HepG2 (cell line): ENCODE results near the gene UNKL. TPM values are rescaled to one million over a fixed set of nuclear protein-coding genes. Genes with fewer than 3 reads are reported as not detected.

Source experiments
- BHLHE40 ChIP-seq: IDR thresholded peaks from 2 replicates; pipeline ENCODE4 v1.6.1; 2011; ENCODE audit warnings: low read length, improper control_type of control experiment
- CEBPG ChIP-seq: IDR thresholded peaks from 2 replicates; pipeline ENCODE4 v1.6.1; 2016
- DMAP1 ChIP-seq: IDR thresholded peaks from 2 replicates; pipeline ENCODE4 v1.6.1; 2016
- GABPB1 ChIP-seq: IDR thresholded peaks from 2 replicates; pipeline ENCODE4 v1.6.1; 2016; ENCODE audit warnings: mild to moderate bottlenecking, missing genetic modification reagents, moderate library complexity, missing compliant biosample characterization
- GFI1 ChIP-seq: sonication (generic); formaldehyde crosslinking; IDR thresholded peaks from 2 replicates; pipeline ENCODE4 v1.5.0; 2020; ENCODE audit warnings: missing genetic modification reagents, mild to moderate bottlenecking, borderline replicate concordance
- GLMP ChIP-seq: sonication (generic); formaldehyde crosslinking; IDR thresholded peaks from 2 replicates; pipeline ENCODE4 v1.9.0; 2021; ENCODE audit warnings: missing genetic modification reagents, mild to moderate bottlenecking, borderline replicate concordance
- NR2F2 ChIP-seq: IDR thresholded peaks from 2 replicates; pipeline ENCODE4 v1.6.1; 2012; ENCODE audit warnings: low read depth, inconsistent platforms, borderline replicate concordance
- NR2F6 ChIP-seq, 2 experiments: IDR thresholded peaks; 2 replicates each; pipeline ENCODE4 v1.6.1; 2016; ENCODE audit warnings: antibody characterized with exemption in 1 of 2, mild to moderate bottlenecking in 1 of 2
- PCBP1 ChIP-seq: fragments of 200-400 bp; formaldehyde crosslinking; IDR thresholded peaks from 2 replicates; pipeline ENCODE4 v1.6.1; 2017; ENCODE audit warnings: mild to moderate bottlenecking, low read depth, low read length, borderline replicate concordance
- POGK ChIP-seq: sonication (generic); formaldehyde crosslinking; conservative IDR thresholded peaks from 2 replicates; pipeline ENCODE4 v1.8.0; 2022; ENCODE audit warnings: mild to moderate bottlenecking, moderate library complexity, missing genetic modification reagents
- RAD21 ChIP-seq: fragments of 450-650 bp; formaldehyde crosslinking; IDR thresholded peaks from 2 replicates; pipeline ENCODE4 v1.5.0; 2020; ENCODE audit warnings: mild to moderate bottlenecking
- REPIN1 ChIP-seq: sonication (generic); formaldehyde crosslinking; IDR thresholded peaks from 2 replicates; pipeline ENCODE4 v1.8.0; 2022; ENCODE audit warnings: missing genetic modification reagents, low read depth, mild to moderate bottlenecking, borderline replicate concordance
- RXRA ChIP-seq: sonication (generic); formaldehyde crosslinking; IDR thresholded peaks from 2 replicates; pipeline ENCODE4 v1.5.1; 2020; ENCODE audit warnings: missing genetic modification reagents
- SAFB2 ChIP-seq: sonication (generic); formaldehyde crosslinking; IDR thresholded peaks from 2 replicates; pipeline ENCODE4 v1.5.1; 2020; ENCODE audit warnings: missing genetic modification reagents, low read depth, mild to moderate bottlenecking, borderline replicate concordance
- SIN3A ChIP-seq: IDR thresholded peaks from 2 replicates; pipeline ENCODE4 v1.6.1; 2011; ENCODE audit warnings: low read depth, mild to moderate bottlenecking, control low read depth, low read length, borderline replicate concordance
- SPEN ChIP-seq: sonication (generic); formaldehyde crosslinking; IDR thresholded peaks from 2 replicates; pipeline ENCODE4 v1.5.1; 2020; ENCODE audit warnings: low read depth, mild to moderate bottlenecking, missing genetic modification reagents
- ZBTB42 ChIP-seq: sonication (generic); formaldehyde crosslinking; IDR thresholded peaks from 2 replicates; pipeline ENCODE4 v1.5.0; 2020; ENCODE audit warnings: mild to moderate bottlenecking, missing genetic modification reagents
- ZFX ChIP-seq: sonication (generic); formaldehyde crosslinking; IDR thresholded peaks from 2 replicates; pipeline ENCODE4 v1.4.0; 2020; ENCODE audit warnings: mild to moderate bottlenecking, low read depth, missing genetic modification reagents, moderate library complexity
- ZNF207 ChIP-seq: fragments of 450-650 bp; IDR thresholded peaks from 2 replicates; pipeline ENCODE4 v1.6.1; 2016; ENCODE audit warnings: antibody characterized with exemption, borderline replicate concordance
- ZNF24 ChIP-seq: fragments of 450-650 bp; IDR thresholded peaks from 2 replicates; pipeline ENCODE4 v1.6.1; 2017; ENCODE audit warnings: antibody characterized with exemption, mild to moderate bottlenecking
- ZNF432 ChIP-seq: sonication (generic); formaldehyde crosslinking; IDR thresholded peaks from 2 replicates; pipeline ENCODE4 v1.5.0; 2020; ENCODE audit warnings: missing genetic modification reagents, mild to moderate bottlenecking, borderline replicate concordance
- ZNF777 ChIP-seq: sonication (generic); formaldehyde crosslinking; IDR thresholded peaks from 2 replicates; pipeline ENCODE4 v1.4.0; 2020; ENCODE audit warnings: missing genetic modification reagents
- ZSCAN12 ChIP-seq: sonication (generic); formaldehyde crosslinking; IDR thresholded peaks from 2 replicates; pipeline ENCODE4 v1.9.0; 2021; ENCODE audit warnings: mild to moderate bottlenecking, missing genetic modification reagents
- polyA plus RNA-seq, 8 experiments: library from polyadenylated mRNA; depleted of rRNA in 3 of 8; stranded (reverse) in 7 of 8; unstranded in 1 of 8; fragments of >200 nt; fragmentation: Illumina TruSeq in 4 of 8; extraction: Trizol in 4 of 8; gene quantifications; 2 replicates each; pipeline versions ENCODE4 v1.2.1 to v1.2.3, GENCODE V29; 2011 to 2016; ENCODE audit warnings: low read depth in 4 of 8, missing spikeins in 1 of 8, mixed read lengths in 1 of 8; ENCODE audit not compliant: insufficient read depth in 1 of 8
- total RNA-seq, 5 experiments: library from RNA; depleted of rRNA; stranded (reverse); fragments of >200 nt; fragmentation: Illumina TruSeq; extraction: Trizol; gene quantifications; 2 replicates each; pipeline ENCODE4 v1.2.3, GENCODE V29; 2016; ENCODE audit warnings: low read depth in 1 of 5
- TF ChIP-seq, protein P1 (sequence below): sonication (generic); formaldehyde crosslinking; IDR thresholded peaks from 2 replicates; pipeline ENCODE4 v1.5.0; 2020; ENCODE audit warnings: missing genetic modification reagents, mild to moderate bottlenecking, borderline replicate concordance
- TF ChIP-seq, protein P2 (sequence below): sonication (generic); formaldehyde crosslinking; IDR thresholded peaks from 2 replicates; pipeline ENCODE4 v1.8.1; 2023; ENCODE audit warnings: mild to moderate bottlenecking, moderate library complexity, missing genetic modification reagents

The UNKL gene
- total and polyA plus RNA-seq, 2 of the 13 experiments (the other 11 are each of a cell fraction or from before 2014, with no cell fraction given): 10.4 to 17.6 TPM

- TF ChIP-seq GABPB1 (CRISPR knock-in tag) (peak; percentile 68; the same call in 1 of the 2 replicates), PCBP1 (0 out of 2 replicates have a peak, but pooled peaks have one; percentile 77), SIN3A (peak; percentile 21; the same call in 1 of the 2 replicates), NR2F2 (peak; percentile 57; the same call in 1 of the 2 replicates), POGK (CRISPR knock-in tag) (no peak), SAFB2 (CRISPR knock-in tag) (no peak), SPEN (no peak), ZNF207 (no peak), NR2F6 (IDR thresholded peaks at IDR 0.05) (peak; percentile 44; the same call in 1 of the 2 replicates), NR2F6 (CRISPR knock-in tag; IDR thresholded peaks at IDR 0.05) (peak; percentile 67; the same call in 1 of the 2 replicates), ZNF432 (no peak), RXRA (CRISPR knock-in tag) (peak; percentile 71; the same call in 1 of the 2 replicates), DMAP1 (CRISPR knock-in tag) (no peak), RAD21 (CRISPR knock-in tag) (peak; percentile 46; the same call in 1 of the 2 replicates), ZNF777 (CRISPR knock-in tag) (peak; percentile 49; the same call in 1 of the 2 replicates), GFI1 (CRISPR knock-in tag) (peak; percentile 64; the same call in 1 of the 2 replicates), CEBPG (CRISPR knock-in tag) (0 out of 2 replicates have a peak, but pooled peaks have one; percentile 22), ZBTB42 (CRISPR knock-in tag) (no peak), GLMP (no peak), ZFX (peak; percentile 78), REPIN1 (CRISPR knock-in tag) (peak; percentile 78; the same call in 1 of the 2 replicates), ZNF24 (no peak), ZSCAN12 (CRISPR knock-in tag) (no peak), BHLHE40 (no peak; the same call in 1 of the 2 replicates)
- TF ChIP-seq, protein P1, sequence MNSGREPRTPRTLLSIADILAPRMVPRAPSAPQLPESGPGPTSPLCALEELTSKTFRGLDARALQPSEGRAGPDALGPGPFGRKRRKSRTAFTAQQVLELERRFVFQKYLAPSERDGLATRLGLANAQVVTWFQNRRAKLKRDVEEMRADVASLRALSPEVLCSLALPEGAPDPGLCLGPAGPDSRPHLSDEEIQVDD (CRISPR knock-in tag): no peak
- TF ChIP-seq, protein P2, sequence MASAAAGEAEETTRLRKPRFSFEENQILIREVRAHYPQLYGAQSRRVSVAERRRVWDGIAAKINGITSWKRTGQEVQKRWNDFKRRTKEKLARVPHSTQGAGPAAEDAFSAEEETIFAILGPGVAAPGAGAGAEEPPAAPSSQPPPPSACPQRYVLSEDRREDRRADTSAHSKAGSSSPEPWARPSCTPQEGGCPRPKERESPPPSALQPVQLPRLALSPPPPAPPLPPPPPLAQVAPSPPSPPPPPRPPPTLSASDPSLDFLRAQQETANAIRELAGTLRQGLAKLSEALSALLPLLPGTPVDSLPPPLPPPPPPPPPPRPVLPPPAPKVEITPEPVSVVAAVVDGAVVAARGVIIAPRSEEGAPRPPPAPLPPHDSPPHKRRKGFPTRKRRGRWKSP: peak; percentile 79; the same call in 1 of the 2 replicates
These were observed 16.4 kb upstream of the UNKL start, which contains the start of gene PERCC1 (continued) for GRCh38 chr16:1430759-1431496.
